GM18499 (cell line): ENCODE data around the gene OTOG.

Experiments
- ATAC-seq: cut with Tn5 transposase; IDR thresholded peaks from one replicate; pipeline ENCODE4 v1.9.1; 2021; ENCODE audit warnings: moderate number of reproducible peaks; ENCODE audit not compliant: insufficient read depth, unreplicated experiment

OTOG gene

GRCh38 chr11:17578296-17578695 lies 31.2 kb downstream of the OTOG start:
- no peak for ATAC-seq

GRCh38 chr11:17578958-17579357 lies 31.9 kb downstream of the OTOG start:
- no peak for ATAC-seq

DNA sequence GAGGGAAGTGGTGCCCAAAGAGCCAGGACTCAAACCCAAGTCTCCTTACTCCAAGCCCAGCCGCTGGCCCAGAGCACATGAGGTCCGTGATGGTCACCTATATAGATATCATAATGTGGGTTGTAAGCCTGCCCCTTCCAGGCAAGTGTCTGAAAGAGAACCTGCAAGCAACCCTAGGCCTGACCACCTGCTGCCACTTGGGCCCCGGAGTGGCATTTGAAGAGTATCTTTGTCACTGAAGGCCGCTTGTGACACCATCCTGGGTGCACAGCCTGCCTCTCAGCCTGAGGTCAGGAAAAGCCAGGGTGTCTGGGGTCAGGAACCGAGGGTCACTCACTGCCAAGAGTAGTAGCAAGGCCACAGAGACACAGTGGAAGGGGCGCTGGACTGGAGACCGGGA lies 32.4 kb downstream of the OTOG start:
- no peak for ATAC-seq

GRCh38 chr11:17580271-17580670 lies 33.2 kb downstream of the OTOG start:
- no peak for ATAC-seq

- no peak for ATAC-seq
Measured at GRCh38 chr11:17581036-17581731, 34.1 kb downstream of the OTOG start.

DNA sequence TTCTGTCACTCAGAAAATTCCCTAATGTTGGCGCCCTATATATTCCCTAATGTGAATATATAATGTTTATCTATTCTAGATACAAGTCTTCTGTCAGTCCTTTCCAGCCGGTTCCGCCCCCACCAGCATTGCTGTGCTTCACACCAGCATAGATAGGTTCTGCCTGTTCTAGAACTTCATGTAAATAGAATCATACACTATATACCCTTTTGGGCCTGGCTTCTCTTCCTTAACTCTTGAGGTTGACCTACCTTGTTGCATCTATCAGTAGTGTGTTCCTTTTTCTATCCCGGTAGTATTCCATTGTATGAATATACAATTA lies 34.6 kb downstream of the OTOG start:
- no peak for ATAC-seq

DNA sequence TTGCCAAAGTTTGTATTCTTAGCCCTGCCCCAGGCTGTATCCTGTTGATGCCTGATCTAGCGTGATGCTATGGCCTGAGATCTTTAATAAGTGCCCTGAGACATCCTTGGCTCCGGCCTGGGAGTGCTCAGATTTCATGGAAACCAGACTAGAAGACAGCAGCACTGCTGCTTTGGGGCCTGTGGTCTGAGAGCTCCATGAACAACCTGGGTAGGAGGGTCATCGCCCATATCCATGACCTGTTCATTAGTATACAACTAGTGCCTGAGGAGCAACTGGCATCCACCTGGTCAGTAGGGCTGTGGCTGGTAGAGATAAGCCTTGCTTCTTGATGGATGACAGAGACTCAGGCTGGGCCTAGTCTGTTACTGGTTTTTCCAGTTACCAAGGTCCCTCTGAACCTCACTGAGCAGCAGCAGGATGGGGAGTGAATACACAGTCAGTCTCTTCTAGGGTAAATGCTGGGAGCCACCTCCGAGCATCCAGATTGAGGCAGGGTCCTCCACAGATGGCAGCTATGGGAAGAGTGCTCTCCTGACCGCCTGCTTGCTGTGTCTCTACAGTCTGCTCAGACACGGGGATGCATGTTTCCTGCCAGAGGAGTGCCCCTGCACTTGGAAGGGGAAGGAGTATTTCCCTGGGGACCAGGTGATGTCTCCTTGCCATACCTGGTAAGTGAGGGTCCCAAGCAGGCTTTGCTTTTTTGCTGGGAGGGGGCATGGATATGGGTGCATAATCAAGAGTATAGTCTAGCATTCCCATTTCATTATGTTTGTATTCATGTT lies 39.0 kb downstream of the OTOG start:
- no peak for ATAC-seq

GRCh38 chr11:17588166-17588565 lies 41.1 kb downstream of the OTOG start:
- ATAC-seq: no peak

GRCh38 chr11:17588721-17589120 lies 41.7 kb downstream of the OTOG start:
- no peak for ATAC-seq

GRCh38 chr11:17590463-17590862 lies 43.4 kb downstream of the OTOG start:
- no peak for ATAC-seq

DNA sequence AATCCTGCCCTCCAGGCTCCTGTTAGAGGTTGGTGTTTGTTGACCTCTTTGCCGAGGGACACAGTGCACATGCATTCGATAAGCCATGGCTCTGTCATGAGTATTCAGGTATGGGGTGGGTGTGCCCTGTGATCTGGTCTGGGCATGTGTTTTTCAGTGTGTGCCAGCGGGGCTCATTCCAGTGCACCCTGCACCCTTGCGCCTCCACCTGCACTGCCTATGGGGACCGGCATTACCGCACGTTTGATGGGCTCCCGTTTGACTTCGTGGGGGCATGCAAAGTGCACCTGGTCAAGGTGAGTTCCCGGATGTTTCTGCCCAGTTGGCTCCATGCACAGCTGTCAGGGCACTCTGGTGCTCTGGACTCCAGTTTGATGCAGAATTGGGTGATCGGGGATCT lies 44.2 kb downstream of the OTOG start:
- ATAC-seq: no peak

- no peak for ATAC-seq
Measured at GRCh38 chr11:17593466-17594245, 46.6 kb downstream of the OTOG start.

GRCh38 chr11:17594686-17595192 lies 47.7 kb downstream of the OTOG start:
- no peak for ATAC-seq

GRCh38 chr11:17595526-17596309 lies 48.7 kb downstream of the OTOG start:
- ATAC-seq: no peak

GRCh38 chr11:17596310-17596669 lies 49.2 kb downstream of the OTOG start:
- ATAC-seq: no peak

DNA sequence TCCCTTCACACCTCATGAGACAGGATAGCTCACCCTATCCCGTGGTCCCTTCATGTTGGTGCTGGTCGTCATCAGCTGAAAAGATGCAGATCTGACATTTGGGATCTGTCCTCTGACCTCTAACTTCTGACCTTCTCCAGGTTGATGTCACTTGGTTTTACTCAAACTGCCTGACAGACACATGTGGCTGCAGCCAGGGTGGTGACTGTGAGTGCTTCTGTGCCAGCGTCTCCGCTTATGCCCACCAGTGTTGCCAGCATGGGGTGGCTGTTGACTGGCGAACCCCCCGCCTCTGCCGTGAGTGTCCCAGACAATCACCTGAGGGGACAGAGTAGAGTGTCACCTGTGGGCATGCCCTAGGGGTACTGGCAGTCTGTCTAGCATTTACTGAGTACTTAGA lies 49.7 kb downstream of the OTOG start:
- no peak for ATAC-seq

DNA sequence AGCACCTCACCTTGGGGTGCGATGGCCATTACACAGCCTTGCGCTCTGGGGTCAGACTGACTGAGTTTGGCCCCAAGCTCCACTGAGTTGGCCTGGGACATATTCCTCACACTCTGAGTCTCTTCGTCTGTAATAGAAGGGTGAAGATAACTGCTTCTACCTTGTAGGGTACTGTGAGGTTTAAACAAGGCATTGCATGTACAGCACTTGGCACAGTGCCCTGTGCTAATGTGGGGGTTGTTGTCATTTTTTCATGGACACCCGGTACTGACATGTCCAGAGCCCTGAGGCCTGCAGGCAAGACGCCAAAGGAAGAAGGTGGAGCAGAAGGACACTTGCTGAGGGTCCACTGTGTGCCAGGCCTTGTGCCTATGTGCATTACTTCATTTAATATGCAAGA lies 50.7 kb downstream of the OTOG start:
- no peak for ATAC-seq

DNA sequence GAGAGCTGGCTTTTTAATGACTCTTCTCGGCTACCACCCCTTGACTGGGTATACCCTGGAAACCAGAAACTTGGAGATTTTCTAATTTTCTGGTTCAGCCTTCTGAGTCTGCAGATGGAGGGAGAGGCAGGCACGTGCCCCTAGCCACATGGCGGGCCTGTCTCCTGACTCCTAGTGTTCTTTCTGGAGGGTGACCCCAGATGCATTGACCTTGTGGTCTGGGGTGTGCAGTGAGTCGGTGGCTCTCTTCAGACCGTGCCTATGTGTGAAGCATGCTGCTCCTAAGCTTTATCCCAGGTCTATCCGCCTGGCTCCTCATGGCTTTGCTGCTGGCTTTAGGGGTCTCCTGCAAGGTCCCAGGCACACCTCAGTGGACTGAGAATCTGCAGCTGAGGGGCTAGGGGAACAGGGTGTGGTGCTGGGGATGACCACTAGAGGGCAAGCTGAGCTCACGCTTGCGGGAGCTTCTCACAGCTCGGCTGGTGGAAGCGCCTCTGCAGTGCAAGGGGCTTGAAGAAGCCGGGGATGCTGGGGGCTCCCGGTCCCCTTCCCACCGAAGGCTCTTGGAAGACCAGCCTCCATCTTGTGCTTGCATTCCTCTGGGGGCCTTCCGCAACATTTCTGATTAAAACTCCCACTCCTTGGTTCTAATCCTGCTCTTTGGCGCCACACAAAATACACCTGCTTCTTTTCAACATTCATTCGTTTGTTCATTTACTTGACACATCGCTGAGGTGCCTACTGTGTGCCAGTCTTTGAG lies 51.8 kb downstream of the OTOG start:
- peak; percentile 65 for ATAC-seq

GRCh38 chr11:17599460-17599925 lies 52.4 kb downstream of the OTOG start:
- no peak for ATAC-seq
